HepG2 (cell line): ENCODE data around the gene CAPN12. TPM values are rescaled to one million over a fixed set of nuclear protein-coding genes. Genes with fewer than 3 reads are reported as not detected.
A peak's percentile ranks its signal among the peaks of the same experiment; 100 is the strongest.

Source experiments
- AHR ChIP-seq: IDR thresholded peaks from 2 replicates; pipeline ENCODE4 v1.6.1; 2018; ENCODE audit warnings: missing genetic modification reagents, missing compliant biosample characterization
- ARID3A ChIP-seq: IDR thresholded peaks from 2 replicates; pipeline ENCODE4 v1.6.1; 2012; ENCODE audit warnings: low read depth, low read length, improper control_type of control experiment
- BRD4 ChIP-seq: sonication (generic); formaldehyde crosslinking; IDR thresholded peaks from 2 replicates; pipeline ENCODE4 v1.4.0; 2020; ENCODE audit warnings: missing genetic modification reagents
- CC2D1A ChIP-seq: sonication (generic); formaldehyde crosslinking; IDR thresholded peaks from 2 replicates; pipeline ENCODE4 v1.8.1; 2023; ENCODE audit warnings: mild to moderate bottlenecking, missing genetic modification reagents
- ELF4 ChIP-seq: sonication (generic); formaldehyde crosslinking; IDR thresholded peaks from 2 replicates; pipeline ENCODE4 v1.5.0; 2020; ENCODE audit warnings: missing genetic modification reagents, mild to moderate bottlenecking, moderate library complexity, borderline replicate concordance
- ESRRA ChIP-seq: sonication (generic); formaldehyde crosslinking; IDR thresholded peaks from 2 replicates; pipeline ENCODE4 v1.5.1; 2020; ENCODE audit warnings: mild to moderate bottlenecking, low read depth, missing genetic modification reagents
- GATAD1 ChIP-seq: IDR thresholded peaks from 2 replicates; pipeline ENCODE4 v1.6.1; 2016; ENCODE audit warnings: missing genetic modification reagents, missing compliant biosample characterization
- PAX8 ChIP-seq: sonication (generic); formaldehyde crosslinking; IDR thresholded peaks from 2 replicates; pipeline ENCODE4 v1.8.0; 2022; ENCODE audit warnings: mild to moderate bottlenecking, missing genetic modification reagents, borderline replicate concordance
- POLR2AphosphoS2 ChIP-seq: IDR thresholded peaks from 2 replicates; pipeline ENCODE4 v1.6.1; 2011; ENCODE audit warnings: low read depth, low read length, improper control_type of control experiment
- SIN3A ChIP-seq: IDR thresholded peaks from 2 replicates; pipeline ENCODE4 v1.6.1; 2011; ENCODE audit warnings: low read depth, mild to moderate bottlenecking, control low read depth, low read length, borderline replicate concordance
- TEF ChIP-seq: sonication (generic); formaldehyde crosslinking; IDR thresholded peaks from 2 replicates; pipeline ENCODE4 v1.5.0; 2020; ENCODE audit warnings: missing genetic modification reagents
- ZBTB21 ChIP-seq: sonication (generic); formaldehyde crosslinking; IDR thresholded peaks from 2 replicates; pipeline ENCODE4 v1.4.0; 2020; ENCODE audit warnings: missing genetic modification reagents
- ZFP37 ChIP-seq: sonication (generic); formaldehyde crosslinking; IDR thresholded peaks from 2 replicates; pipeline ENCODE4 v1.4.0; 2020; ENCODE audit warnings: missing genetic modification reagents, borderline replicate concordance
- ZMAT5 ChIP-seq: sonication (generic); formaldehyde crosslinking; IDR thresholded peaks from 2 replicates; pipeline ENCODE4 v1.5.0; 2020; ENCODE audit warnings: mild to moderate bottlenecking, low read depth, missing genetic modification reagents, borderline replicate concordance
- ZNF143 ChIP-seq: sonication (generic); formaldehyde crosslinking; IDR thresholded peaks from 2 replicates; pipeline ENCODE4 v1.4.0; 2020; ENCODE audit warnings: missing genetic modification reagents
- ZNF17 ChIP-seq: sonication (generic); formaldehyde crosslinking; IDR thresholded peaks from 2 replicates; pipeline ENCODE4 v1.5.0; 2020; ENCODE audit warnings: mild to moderate bottlenecking, missing genetic modification reagents
- ZNF556 ChIP-seq: sonication (generic); formaldehyde crosslinking; IDR thresholded peaks from 2 replicates; pipeline ENCODE4 v1.4.0; 2020; ENCODE audit warnings: mild to moderate bottlenecking, missing genetic modification reagents, borderline replicate concordance
- ZNF562 ChIP-seq: sonication (generic); formaldehyde crosslinking; IDR thresholded peaks from 2 replicates; pipeline ENCODE4 v1.8.0; 2022; ENCODE audit warnings: missing genetic modification reagents, borderline replicate concordance
- ZNF749 ChIP-seq: sonication (generic); formaldehyde crosslinking; IDR thresholded peaks from 2 replicates; pipeline ENCODE4 v1.8.0; 2022; ENCODE audit warnings: mild to moderate bottlenecking, missing genetic modification reagents, moderate library complexity, borderline replicate concordance
- ZNF761 ChIP-seq: sonication (generic); formaldehyde crosslinking; conservative IDR thresholded peaks from 2 replicates; pipeline ENCODE4 v1.4.0; 2020; ENCODE audit warnings: mild to moderate bottlenecking, missing genetic modification reagents
- ZNF768 ChIP-seq: sonication (generic); formaldehyde crosslinking; IDR thresholded peaks from 2 replicates; pipeline ENCODE4 v1.4.0; 2020; ENCODE audit warnings: missing genetic modification reagents
- ZNF773 ChIP-seq: sonication (generic); formaldehyde crosslinking; IDR thresholded peaks from 2 replicates; pipeline ENCODE4 v1.4.0; 2020; ENCODE audit warnings: missing genetic modification reagents, borderline replicate concordance
- ZSCAN29 ChIP-seq: sonication (generic); formaldehyde crosslinking; conservative IDR thresholded peaks from 2 replicates; pipeline ENCODE4 v1.4.0; 2020; ENCODE audit warnings: mild to moderate bottlenecking, missing genetic modification reagents
- polyA plus RNA-seq, 8 experiments: library from polyadenylated mRNA; depleted of rRNA in 3 of 8; stranded (reverse) in 7 of 8; unstranded in 1 of 8; fragments of >200 nt; fragmentation: Illumina TruSeq in 4 of 8; extraction: Trizol in 4 of 8; gene quantifications; 2 replicates each; pipeline versions ENCODE4 v1.2.1 to v1.2.3, GENCODE V29; 2011 to 2016; ENCODE audit warnings: low read depth in 4 of 8, missing spikeins in 1 of 8, mixed read lengths in 1 of 8; ENCODE audit not compliant: insufficient read depth in 1 of 8
- total RNA-seq, 5 experiments: library from RNA; depleted of rRNA; stranded (reverse); fragments of >200 nt; fragmentation: Illumina TruSeq; extraction: Trizol; gene quantifications; 2 replicates each; pipeline ENCODE4 v1.2.3, GENCODE V29; 2016; ENCODE audit warnings: low read depth in 1 of 5
- TF ChIP-seq, protein P1 (sequence below): sonication (generic); formaldehyde crosslinking; IDR thresholded peaks from 2 replicates; pipeline ENCODE4 v1.8.0; 2022; ENCODE audit warnings: missing genetic modification reagents, mild to moderate bottlenecking, borderline replicate concordance
- TF ChIP-seq, protein P2 (sequence below): sonication (generic); formaldehyde crosslinking; IDR thresholded peaks from 2 replicates; pipeline ENCODE4 v1.5.0; 2020; ENCODE audit warnings: missing genetic modification reagents
- TF ChIP-seq, protein P3 (sequence below): sonication (generic); formaldehyde crosslinking; IDR thresholded peaks from 2 replicates; pipeline ENCODE4 v1.4.0; 2020; ENCODE audit warnings: missing genetic modification reagents, borderline replicate concordance

The CAPN12 gene
- total and polyA plus RNA-seq, 2 of the 13 experiments (the other 11 are each of a cell fraction or from before 2014, with no cell fraction given): 1.6 to 13.6 TPM

GRCh38 chr19:38759590-38760003, 15.3 kb upstream of the CAPN12 start (continued):
- TF ChIP-seq ZMAT5 (CRISPR knock-in tag) (no peak), ZNF17 (no peak), GATAD1 (no peak; the same call in none of the 2 replicates), ZNF143 (CRISPR knock-in tag) (no peak), BRD4 (no peak; the same call in 1 of the 2 replicates), ZSCAN29 (no peak), ZFP37 (CRISPR knock-in tag) (peak; percentile 30; the same call in 1 of the 2 replicates), ZNF768 (CRISPR knock-in tag) (no peak), CC2D1A (CRISPR knock-in tag) (no peak), ZNF761 (no peak), TEF (CRISPR knock-in tag) (peak; percentile 85; the same call in 1 of the 2 replicates), ZNF556 (CRISPR knock-in tag) (peak; percentile 36; the same call in 1 of the 2 replicates), SIN3A (no peak), ELF4 (CRISPR knock-in tag) (no peak; the same call in 1 of the 2 replicates), PAX8 (no peak), ZNF749 (CRISPR knock-in tag) (no peak), ARID3A (peak; percentile 44; the same call in 1 of the 2 replicates), AHR (no peak), ESRRA (CRISPR knock-in tag) (peak; percentile 94), ZBTB21 (CRISPR knock-in tag) (no peak), ZNF562 (CRISPR knock-in tag) (no peak), POLR2AphosphoS2 (no peak), ZNF773 (no peak)
- TF ChIP-seq, protein P1, sequence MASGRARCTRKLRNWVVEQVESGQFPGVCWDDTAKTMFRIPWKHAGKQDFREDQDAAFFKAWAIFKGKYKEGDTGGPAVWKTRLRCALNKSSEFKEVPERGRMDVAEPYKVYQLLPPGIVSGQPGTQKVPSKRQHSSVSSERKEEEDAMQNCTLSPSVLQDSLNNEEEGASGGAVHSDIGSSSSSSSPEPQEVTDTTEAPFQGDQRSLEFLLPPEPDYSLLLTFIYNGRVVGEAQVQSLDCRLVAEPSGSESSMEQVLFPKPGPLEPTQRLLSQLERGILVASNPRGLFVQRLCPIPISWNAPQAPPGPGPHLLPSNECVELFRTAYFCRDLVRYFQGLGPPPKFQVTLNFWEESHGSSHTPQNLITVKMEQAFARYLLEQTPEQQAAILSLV (CRISPR knock-in tag): no peak
- TF ChIP-seq, protein P2, sequence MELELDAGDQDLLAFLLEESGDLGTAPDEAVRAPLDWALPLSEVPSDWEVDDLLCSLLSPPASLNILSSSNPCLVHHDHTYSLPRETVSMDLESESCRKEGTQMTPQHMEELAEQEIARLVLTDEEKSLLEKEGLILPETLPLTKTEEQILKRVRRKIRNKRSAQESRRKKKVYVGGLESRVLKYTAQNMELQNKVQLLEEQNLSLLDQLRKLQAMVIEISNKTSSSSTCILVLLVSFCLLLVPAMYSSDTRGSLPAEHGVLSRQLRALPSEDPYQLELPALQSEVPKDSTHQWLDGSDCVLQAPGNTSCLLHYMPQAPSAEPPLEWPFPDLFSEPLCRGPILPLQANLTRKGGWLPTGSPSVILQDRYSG (CRISPR knock-in tag): no peak
- TF ChIP-seq, protein P3, sequence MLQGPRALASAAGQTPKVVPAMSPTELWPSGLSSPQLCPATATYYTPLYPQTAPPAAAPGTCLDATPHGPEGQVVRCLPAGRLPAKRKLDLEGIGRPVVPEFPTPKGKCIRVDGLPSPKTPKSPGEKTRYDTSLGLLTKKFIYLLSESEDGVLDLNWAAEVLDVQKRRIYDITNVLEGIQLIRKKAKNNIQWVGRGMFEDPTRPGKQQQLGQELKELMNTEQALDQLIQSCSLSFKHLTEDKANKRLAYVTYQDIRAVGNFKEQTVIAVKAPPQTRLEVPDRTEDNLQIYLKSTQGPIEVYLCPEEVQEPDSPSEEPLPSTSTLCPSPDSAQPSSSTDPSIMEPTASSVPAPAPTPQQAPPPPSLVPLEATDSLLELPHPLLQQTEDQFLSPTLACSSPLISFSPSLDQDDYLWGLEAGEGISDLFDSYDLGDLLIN (CRISPR knock-in tag): no peak
